DMS53 treated with DMSO at 0.1 percent for 48 hours (cell line): ENCODE results near the gene DCST1.

ENCODE experiments used
- DNase-seq: peaks from one replicate; lab custom pipeline; 2025; ENCODE audit not compliant: unreplicated experiment; lab: John Stamatoyannopoulos, UW

DCST1 gene

DNA sequence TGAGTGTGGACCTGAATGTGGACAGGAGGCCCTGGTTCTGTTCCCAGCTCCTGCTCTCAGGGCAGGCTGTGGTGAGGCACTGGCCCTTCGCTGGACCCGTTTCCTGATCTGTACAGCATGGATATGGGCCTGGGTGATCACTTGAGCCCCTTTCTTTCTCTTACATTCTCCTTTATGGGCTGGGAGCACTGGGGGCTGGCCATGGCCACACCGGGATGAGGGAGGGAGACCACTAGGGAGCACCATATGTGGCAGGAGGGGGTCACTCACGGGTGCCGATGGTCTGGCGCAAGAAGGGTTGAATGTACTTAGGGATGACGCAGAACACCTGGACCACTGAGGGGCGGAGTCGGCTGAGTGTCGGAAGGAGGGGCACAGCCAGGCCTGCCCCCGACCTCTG, 2.7 kb upstream of the DCST1 start:
- no peak for DNase-seq

DNA sequence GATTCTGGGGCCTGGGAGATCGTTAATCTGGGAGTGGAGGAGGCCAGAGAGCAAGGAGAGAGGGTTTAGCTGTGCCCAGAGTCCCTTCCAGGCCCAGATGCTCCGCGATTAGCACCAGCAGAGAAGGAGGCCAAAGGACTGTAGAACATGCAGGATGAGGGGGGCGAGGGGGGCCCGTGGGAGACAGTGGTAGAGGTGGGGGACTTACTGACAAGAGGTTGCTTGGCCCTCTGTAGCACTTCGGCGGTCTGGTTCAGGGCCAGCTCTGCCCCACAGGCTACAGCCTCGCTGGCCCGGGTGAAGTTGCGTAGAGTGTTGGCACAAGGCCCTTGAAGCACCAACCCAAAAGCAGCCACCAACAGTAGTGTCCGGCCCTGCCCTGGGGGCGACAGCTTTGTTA, 738 bp upstream of the DCST1 start:
- DNase-seq, result no peak

DNA sequence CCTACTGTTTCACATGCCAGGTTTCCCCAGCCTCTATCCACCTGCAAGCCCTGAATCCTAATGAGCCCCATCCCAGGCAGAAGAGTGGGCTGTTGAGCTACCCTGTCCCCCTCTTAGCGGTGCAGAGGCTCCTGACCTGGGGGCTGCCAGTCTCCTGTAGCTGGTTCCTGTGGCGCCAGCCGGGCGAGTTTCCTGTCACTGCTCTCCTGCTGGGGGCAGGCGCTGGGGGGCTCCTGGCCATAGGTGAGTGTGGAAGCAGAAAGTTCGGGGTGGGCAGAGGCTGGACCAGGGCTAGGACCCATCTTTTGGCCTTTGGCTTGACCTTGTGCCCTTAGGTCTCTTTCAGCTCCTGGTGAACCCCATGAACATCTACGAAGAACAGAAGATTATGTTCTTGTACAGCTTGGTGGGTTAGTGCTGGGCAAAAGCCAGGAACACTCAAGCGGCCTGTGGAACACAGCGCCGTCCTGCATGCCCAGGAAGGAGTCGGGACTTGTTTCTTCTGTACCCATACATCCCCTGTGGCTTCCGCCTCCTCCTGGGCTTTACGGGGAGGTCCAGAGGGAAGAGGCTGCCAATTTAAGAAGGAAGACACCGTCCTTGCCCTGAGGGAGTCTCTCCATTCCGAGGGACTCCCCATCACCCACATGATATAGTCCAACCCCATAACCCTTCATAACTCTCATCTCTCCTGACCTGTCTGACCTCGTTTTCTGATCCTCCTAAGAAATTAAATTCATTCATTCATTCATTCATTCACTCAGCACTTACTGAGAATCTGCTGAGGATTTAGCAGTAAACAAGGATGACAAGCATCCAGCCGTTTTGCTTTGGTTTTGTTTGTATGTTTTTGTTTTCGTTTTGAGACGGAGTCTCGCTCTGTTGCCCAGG, 939 bp downstream of the DCST1 start:
- no peak for DNase-seq

DNA sequence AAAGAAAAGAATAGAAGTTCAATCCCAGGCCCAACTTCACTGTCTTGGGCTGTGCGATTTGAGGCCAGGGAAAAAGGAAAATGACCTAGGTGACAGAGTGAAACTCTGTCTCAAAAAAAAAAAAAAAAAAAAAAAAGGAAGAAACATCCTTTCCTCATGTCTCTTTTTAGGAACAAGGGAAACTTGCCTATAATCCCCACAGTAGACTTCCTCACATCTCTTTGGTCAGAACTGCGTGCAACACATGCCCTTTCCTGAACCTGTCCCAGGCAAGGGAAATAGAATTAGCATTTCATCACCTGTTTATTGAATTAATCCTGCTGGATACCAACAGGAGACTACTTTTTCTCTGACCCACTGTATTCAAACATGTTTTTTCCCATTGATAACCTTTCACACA, 2.3 kb downstream of the DCST1 start:
- no peak for DNase-seq

DNA sequence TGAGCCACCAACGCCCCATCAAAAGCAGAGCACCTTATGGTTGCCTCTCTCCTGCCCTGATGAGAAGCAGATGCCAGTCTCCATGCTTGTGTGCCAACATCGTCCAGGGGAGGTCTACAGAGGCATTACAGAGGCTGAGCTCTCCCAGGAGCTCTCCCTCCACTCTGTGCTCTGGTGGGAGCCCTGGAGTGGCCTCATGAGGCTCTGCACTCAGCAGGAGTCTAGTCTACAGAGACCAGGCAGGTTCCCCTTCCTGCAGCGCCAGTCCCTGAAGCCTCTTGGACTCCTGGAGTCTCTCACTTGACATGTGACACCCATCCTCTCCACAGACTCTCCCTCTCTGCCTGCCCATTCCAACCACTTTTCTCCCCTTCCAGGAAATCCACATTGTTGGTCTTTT, 3.4 kb downstream of the DCST1 start:
- DNase-seq, result no peak

DNA sequence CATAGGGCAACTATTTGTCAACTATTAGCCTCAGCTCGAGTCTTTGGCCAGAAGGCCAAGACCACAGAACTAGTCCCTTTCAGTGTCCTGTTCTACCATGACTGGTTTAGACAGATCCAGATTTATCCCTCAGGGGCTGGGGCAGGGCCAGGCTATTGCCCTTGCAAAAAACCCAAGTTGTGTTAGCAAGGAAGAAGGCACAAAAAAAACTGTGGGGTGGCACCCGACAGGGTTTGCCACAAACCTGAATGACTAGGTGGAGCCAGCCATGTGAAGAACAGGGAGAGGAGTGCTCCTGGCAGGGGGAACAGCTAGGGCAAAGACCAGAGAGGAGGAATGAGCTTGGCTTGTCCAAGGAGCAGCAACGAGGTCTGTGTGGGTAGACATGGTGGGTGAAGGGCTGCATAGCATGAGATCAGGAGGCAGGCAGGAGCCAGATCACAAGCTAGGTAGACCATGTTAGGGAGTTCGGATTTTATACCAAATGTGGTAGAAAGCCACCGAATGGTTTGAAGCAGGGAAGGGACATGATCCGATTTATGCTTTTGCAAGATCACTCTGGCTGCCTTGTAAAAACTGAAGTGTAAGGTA, 4.3 kb downstream of the DCST1 start:
- DNase-seq, result no peak

DNA sequence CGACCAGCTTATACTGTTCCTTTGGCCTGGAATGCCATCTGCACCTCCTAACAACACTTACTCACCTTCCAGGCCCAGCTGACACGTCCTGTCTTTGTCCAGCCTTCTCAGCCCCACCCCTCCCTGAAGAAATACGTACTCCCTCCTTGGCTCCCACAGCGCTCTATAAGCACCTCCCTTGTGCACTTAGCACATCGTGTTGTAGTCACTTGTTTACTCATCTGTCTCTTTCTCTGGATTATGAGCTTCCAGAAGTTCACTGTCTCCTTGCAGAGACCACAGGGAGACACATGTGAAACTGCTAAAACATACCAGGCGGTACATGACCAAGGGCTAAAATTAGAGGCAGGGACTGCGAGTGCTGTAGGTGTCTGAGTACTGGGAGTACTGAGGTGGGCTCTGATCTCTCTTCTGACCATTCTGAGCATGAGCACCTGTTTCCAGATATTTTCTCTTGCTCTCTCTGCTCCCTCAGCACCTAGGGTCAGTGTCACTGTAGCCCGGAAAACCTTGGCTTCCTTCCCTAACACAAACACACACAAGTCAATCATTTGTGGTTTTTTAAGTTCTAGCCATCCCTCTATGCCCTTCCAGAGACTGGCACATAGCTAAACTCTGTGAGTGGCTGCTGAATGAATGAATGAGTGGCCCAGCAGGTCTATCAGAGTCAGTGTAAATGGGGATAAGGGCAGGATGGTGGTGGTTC, 5.1 kb downstream of the DCST1 start:
- DNase-seq, result no peak

DNA sequence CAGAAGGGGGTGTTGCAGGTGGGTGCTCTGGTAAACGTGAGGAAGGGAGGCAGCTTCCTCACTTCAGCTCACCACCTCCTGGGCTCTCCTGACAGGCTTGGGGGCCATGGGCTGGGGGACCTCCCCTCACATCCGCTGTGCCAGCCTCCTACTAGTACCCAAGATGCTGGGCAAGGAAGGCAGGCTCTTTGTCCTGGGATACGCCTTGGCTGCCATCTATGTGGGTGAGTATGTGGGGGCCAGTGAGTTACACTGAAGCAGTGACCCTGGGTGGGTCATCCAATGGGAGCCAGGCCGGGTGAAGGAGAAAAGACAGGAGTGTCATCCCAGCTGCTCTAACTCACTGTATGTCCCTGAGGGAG, 5.7 kb downstream of the DCST1 start:
- no peak for DNase-seq

DNA sequence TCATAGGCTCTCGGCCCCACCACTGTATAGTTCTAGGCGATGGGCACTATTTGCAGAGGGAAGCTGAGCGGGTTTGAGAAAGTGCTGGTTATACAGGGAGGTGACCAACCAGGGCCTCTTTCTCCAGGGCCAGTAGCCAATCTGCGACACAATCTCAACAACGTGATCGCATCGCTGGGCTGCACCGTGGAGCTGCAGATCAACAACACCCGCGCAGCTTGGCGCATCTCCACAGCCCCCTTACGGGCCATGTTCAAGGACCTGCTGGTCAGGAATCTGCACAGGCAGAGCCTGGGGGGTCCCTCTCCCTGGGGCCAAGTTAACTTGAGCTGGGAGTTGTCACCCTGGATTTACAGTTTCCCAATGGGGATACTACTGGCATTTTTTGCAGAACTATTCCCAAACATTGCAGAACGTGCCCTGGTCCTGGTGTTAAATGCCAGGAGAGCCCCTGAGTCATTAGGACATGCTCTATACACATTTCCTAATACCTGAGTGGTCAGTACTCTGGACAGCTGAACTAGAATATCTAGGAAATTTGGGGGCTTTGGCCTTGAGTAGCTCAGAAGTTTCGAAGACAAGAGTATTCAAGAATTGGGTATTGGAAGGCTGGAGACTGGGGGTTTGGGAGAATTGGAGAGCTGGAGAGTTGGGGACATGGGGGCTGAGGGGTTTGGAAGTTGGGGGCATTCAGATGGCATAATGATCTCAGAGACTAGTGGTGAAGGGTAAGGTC, 6.9 kb downstream of the DCST1 start:
- DNase-seq, result no peak

DNA sequence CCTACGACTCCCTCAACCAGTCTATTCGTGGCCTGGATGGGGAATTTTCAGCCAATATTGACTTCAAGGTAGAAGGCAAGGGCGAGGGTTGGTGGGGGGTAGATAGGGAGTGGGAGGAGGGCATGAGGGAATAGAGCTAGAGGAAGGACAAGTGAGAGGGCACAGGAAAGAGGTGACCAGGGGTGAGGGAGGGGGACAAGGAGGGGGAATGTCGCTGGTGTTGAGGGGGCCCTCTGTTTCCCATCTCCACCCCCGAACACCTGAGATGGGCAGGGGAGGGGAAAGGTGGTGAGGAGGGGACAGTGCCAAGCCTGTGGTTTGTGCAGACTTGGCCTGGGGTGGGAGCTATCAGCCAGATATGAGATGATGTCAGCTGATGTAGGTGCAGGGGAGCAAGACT, 9.2 kb downstream of the DCST1 start:
- DNase-seq, result no peak

DNA sequence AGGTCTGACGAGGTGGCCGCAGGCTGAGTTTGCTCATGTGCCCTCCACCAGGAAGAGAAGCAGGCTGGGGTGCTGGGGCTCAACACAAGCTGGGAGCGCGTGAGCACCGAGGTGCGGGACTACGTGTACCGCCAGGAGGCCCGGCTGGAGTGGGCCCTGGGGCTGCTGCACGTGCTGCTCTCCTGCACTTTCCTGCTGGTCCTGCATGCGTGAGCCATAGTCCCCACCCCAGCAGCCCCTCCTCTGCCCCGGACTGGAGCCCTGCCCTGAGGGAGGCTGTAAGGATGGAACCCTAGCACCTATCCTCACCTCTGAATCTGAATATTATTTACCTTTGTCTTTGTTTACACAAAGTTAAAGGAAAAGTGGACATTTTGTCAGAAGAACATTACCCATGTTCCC, 9.7 kb downstream of the DCST1 start:
- DNase-seq, result no peak

DNA sequence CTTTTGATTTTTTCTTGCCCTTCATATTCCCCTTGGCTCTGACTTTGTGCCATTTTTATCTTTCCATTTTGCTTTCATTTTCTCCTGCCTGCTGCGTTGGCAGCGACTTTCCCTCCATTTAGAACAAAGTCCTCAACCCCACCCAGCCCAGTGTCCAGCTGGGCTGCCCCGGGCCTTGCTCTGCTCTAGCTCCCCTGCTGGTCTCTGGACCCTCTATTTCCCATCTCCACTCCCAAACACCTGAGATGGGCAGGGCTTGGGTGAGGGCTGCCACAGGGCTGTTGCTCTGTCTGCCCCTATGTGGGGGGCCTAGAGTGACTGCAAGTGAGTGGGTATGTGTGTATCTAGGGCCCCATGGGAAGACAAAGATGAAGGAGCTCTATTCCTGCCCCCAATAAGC, 10.2 kb downstream of the DCST1 start:
- no peak for DNase-seq

DNA sequence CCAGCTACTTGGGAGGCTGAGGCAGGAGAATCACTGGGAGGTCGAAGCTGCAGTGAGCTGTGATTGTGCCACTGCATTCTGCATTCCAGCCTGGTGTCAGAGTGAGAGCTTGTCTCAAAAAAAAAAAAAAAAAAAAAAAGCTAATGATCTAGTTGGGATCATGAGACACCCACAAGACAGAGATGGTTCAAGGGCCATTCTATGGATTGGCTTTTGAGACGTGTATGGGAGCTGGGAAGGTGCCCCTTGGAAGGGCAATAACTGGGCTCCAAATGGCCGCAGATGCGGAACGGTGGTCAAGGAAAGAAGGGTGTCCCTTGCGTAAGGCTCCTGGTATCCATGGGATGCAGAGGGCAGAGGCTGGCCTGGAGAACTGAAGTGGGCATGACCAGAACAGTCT, 10.7 kb downstream of the DCST1 start:
- no peak for DNase-seq

DNA sequence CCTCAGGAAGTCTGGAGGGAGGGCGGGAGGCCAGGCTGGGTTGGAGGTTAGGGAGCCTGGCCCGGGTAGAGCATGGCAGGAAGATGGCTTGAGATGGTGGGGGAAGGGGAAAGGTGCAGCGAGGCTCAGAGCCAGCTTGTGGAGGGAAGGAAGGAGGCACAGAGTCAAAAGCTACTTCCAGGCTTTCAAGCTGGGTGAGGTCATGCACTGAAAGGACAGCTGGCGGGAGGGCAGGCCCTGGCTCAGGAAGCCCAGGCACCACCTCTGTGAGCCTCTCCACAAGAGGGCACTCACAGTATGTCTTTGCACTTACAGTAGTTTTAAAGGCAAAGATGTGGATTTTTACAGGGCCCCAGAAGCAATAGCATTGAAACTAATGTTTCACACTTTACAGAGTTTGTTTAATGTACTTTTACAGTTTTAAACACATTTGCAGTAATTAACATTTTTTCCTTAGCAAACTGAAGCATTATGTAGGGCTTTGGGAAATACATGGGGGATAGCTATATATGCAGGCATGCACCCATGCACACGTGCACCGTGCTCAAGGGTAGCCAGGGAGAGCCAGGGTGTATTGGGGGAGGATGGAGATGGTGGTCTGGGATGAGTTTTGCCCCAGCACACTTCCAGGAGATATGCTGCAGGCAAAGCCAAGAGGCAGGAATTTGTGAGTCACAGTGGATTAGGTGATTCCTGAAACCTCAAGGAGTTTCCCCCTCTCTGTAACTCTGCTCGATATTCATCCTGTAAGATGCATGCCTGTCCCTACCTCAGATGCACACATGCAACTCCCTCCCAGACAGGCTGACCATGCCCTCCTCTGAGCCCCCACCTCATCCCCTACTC, 11.4 kb downstream of the DCST1 start:
- DNase-seq, result peak; percentile 85

DNA sequence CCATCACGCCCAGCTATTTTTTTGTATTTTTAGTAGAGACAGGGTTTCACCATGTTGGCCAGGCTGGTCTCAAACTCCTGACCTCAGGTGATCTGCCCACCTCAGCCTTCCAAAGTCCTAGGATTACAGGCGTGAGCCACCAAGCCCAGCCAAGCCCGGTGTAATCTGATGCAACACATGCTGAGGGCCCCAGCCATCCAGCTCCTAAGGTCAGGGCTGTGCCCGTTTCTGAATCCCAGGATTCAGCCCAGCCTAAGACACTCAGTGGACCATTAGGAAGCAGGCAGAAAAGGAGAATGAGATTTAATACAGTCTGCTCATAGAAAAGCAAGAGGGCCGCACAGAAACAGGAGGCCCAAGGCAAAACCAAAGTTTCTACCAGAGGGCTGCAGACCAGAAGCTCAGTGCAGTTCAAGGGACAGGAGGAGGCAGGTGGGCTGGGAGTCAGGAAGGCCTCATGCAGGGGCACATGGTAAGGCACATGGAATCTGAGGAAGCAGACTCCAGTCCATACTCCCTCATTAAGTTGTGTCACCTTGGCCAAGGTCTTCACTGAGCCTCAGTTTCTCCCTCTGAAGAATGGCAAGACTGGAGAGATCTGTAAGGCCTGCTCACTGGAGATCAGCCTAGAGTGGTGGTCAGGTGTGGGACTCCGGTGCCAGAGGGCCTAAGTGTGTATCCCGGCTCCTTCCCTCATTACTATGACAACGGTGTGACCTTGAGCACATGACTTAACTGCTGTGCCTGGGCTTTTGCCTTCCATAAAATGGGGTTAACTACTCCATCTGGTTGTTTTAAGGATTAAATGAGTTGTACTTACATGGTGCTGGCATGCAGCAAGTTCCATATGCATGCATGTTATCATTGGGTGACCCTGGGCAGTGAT, 15.1 kb downstream of the DCST1 start:
- no peak for DNase-seq

DNA sequence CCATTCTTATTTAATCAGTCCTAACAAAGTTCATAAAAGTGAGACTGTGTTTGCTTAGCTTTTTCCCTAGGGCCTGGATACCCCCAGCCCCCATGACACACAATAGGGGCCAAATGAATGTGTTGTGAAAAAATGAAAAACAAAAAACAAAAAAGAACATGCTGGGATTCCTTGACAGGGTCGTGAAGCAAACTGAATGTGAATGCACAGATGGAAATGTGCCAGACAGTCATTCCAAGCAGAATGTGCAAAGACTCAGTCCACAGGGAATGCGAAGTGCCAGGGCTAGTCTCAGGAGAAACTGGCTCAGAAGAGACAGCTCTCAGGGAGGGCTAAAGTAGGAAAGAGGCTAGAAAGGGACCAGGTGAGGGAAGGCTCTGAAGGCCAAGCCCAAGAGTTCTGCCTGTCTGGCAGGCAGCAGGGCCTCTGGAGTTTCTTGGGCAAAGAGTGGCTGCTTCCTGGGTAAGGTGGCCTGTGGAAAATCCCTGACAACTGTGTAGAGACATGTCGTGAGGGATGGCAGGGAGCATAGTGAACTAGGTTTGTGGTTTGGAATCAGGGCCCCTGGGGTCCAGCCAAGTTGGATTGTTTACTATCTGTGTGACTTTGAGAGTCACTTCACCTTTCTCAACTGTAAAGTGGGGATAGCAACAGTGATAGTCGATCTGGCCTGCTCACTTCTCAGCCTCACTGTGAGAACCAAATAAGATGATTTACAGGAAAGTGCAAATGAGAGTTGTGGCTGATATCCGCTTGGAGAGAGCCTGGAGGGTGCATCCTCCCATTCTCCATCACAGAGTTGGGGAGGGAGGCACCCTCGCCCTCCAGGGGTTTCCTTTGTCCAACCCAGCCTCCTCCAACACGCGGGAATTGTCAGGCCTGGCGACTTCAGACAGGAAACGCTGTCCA, 16.3 kb downstream of the DCST1 start:
- DNase-seq, result no peak

DNA sequence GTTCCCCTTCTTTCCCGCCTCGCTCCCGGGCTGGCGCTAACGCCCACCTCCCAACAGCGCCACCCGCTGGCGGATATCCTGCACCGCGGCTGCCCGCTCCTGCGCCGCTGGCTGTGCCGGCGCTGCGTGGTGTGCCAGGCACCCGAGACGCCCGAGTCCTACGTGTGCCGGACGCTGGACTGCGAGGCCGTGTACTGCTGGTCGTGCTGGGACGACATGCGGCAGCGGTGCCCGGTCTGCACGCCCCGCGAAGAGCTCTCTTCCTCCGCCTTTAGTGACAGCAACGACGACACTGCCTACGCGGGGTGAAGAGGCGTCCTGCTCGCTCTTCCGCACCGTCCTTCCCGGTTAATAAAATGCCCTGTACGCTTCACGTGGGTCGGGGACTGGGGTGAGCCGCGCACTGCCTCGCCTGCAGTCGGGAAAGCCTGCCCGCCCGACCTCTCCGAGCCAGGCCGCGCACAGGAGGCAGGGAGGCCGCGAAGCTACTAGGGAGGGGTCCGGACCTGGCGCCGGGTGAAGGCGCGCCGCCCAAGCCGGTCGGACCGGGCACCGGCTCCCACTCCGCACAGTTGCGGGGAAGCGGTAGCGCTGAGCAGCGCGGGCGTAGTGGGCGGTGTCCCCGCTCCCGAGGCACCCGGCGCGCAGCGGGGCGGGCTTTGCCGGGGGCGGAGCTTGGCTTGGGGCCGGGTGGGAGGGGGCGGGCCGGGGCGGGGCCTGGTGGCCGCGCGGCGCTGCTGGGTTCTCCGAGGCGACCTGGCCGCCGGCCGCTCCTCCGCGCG, 17.1 kb downstream of the DCST1 start, which contains the start of gene ADAM15:
Gene ADAM15, plus strand, starts transcription at position 757 of the 782 bp plus-strand sequence. CDS start 71 bp downstream, outside the sequence.
- peak; percentile 91 for DNase-seq

DNA sequence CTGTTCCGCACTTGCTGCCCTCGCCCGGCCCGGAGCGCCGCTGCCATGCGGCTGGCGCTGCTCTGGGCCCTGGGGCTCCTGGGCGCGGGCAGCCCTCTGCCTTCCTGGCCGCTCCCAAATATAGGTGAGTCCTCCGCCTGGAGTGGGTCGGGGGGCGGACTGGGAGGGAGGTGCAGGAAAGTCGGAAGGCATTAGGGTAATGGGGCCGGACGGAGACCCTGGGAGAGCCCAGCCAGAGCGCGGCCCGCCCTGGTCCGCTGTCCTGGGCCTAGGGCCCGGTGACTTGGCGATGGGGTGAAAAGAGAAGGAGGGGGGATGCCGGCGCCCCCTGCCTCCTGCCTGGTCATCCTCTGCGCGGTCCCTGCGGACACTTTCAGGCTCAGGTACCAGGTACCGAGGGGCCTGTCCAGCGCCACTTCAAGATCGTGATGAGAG, 17.7 kb downstream of the DCST1 start:
- DNase-seq, result no peak
